A549 (cell line): ENCODE results near the gene CCL4.

Experiments used
- ESRRA ChIP-seq: fragments of 150-350 bp; IDR thresholded peaks from 2 replicates; pipeline ENCODE4 v1.6.1; 2014; ENCODE audit warnings: mild to moderate bottlenecking, low read length, borderline replicate concordance
- POLR2A ChIP-seq: IDR thresholded peaks from 2 replicates; pipeline ENCODE4 v1.6.1; 2012; ENCODE audit warnings: mild to moderate bottlenecking, low read length
- ZNF302 ChIP-seq: fragments of 250-450 bp; sonication (Bioruptor Pico); IDR thresholded peaks from 2 replicates; pipeline ENCODE4 v1.9.0; 2021; ENCODE audit warnings: inconsistent platforms, mild to moderate bottlenecking, moderate library complexity
- TF ChIP-seq, protein P1 (sequence below): IDR thresholded peaks from 2 replicates; pipeline ENCODE4 v1.6.1; 2012

DNA sequence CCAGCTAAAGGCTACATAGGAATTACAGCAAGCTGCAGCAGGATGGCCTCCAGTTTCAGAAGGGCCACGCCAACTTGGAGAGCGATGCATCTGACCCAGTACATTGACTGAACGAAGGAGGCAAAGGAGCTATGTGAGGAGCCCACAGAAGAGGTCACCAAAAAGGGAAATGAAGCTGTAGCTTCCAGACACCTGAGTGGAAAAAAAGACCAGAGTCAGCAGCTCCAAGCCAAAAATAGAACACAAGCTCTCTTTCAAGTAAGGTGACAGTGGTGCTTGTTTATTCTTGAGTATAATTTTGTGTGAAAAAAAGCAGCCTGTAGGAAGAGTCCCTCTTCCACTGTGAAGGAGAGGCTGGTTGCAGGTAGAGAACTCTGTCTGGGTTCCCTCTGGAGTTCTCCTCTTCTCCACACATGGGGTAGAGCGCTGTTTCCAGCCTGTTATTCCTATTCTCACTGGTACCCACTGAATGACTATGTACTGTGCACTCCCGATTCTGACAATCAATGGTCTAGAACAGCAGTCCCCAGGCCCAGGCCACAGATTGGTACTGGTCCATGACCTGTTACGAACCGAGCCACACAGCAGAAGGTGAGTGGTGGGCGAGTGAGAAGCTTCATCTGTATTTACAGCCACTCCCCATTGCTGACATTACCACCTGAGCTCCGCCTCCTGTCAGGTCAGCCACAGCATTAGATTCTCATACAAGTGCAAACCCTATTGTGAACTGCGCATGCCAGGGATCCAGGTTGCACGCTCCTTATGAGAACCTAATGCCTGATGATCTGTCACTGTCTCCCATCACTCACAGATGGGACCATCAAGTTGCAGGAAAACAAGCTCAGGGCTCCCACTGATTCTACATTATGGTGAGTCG lies 15.1 kb downstream of the CCL4 start:
- TF ChIP-seq ESRRA (no peak), ZNF302 (CRISPR knock-in tag) (no peak), POLR2A (no peak)
- TF ChIP-seq, protein P1, sequence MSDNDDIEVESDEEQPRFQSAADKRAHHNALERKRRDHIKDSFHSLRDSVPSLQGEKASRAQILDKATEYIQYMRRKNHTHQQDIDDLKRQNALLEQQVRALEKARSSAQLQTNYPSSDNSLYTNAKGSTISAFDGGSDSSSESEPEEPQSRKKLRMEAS: no peak
